ENCODE data around the gene ZSWIM8. TPM values are rescaled to one million over a fixed set of nuclear protein-coding genes. Genes with fewer than 3 reads are reported as not detected.

The ZSWIM8 gene
- total RNA-seq, 4 donors from 2014 or later, result 63.2 to 128 (median 79.3) TPM

DNA sequence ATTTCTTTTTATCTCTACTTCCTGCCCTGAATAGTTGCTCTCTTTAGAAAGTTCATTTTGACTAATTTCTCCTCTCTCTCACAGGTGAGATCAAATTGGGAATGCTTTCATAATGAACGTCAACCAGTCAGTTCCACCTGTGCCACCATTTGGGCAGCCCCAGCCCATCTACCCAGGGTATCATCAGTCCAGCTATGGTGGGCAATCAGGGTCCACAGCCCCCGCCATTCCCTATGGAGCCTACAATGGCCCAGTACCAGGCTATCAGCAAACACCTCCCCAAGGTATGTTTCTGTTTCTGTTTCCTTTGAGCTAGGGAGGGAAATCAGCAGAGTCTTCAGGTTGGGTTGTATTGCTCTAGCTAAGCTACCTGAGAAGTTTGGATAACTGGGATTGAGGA is 38.7 kb upstream of the ZSWIM8 start:
- no peak for TF ChIP-seq CTCF (IDR thresholded peaks at IDR 0.05)
- DNase-seq (ENCODE audit: low spot score) (no peak), ATAC-seq (ENCODE audit: low FRiP score) (no peak)

- no peak for DNase-seq (ENCODE audit: low spot score)
- no peak for TF ChIP-seq CTCF (IDR thresholded peaks at IDR 0.05)
- no peak for ATAC-seq (ENCODE audit: low FRiP score)
These were observed 34.6 kb upstream of the ZSWIM8 start for GRCh38 chr10:73750819-73751218.

DNA sequence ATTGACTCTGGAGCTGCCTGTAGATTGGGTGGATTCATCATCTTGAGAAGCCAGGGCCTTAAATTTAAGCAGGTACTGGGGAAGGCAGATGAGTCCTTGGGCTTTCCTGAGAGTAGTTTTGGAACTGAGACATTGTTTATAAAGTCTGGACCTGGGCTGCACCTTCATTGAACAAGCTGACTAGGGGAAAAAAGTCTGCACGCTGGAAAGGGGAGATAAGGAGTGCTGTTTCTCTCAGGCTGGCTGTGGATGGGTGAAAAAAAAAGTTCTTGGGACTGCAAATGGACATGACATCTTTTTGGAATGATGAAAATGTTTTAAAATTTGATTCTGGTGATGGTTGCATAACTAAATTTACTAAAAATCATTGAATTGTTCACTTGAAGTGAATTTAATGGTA is 29.2 kb upstream of the ZSWIM8 start:
- DNase-seq (ENCODE audit: low spot score) (no peak), ATAC-seq (ENCODE audit: low FRiP score) (no peak)
- TF ChIP-seq CTCF (IDR thresholded peaks at IDR 0.05), result no peak

- no peak for DNase-seq (ENCODE audit: low spot score)
- no peak for TF ChIP-seq CTCF (IDR thresholded peaks at IDR 0.05)
- ATAC-seq (ENCODE audit: low FRiP score), result no peak
These were observed 26.5 kb upstream of the ZSWIM8 start for GRCh38 chr10:73758704-73759511.

- DNase-seq (ENCODE audit: low spot score), result no peak
- ATAC-seq (ENCODE audit: low FRiP score), result no peak
These were observed 25.8 kb upstream of the ZSWIM8 start for GRCh38 chr10:73759512-73760115.

GRCh38 chr10:73761781-73762180 is 23.6 kb upstream of the ZSWIM8 start:
- DNase-seq (ENCODE audit: low spot score) (no peak), ATAC-seq (ENCODE audit: low FRiP score) (no peak)
- no peak for TF ChIP-seq CTCF (IDR thresholded peaks at IDR 0.05)

More at GRCh38 chr10:73759512-73760115, 25.8 kb upstream of the ZSWIM8 start:
- no peak for TF ChIP-seq CTCF (IDR thresholded peaks at IDR 0.05)

GRCh38 chr10:73762915-73763314 is 22.5 kb upstream of the ZSWIM8 start:
- TF ChIP-seq CTCF (IDR thresholded peaks at IDR 0.05), result no peak
- ATAC-seq (ENCODE audit: low FRiP score), result no peak
- DNase-seq (ENCODE audit: low spot score), result no peak
